ENCODE measurements around the gene SLC22A7.
"Not testable (repeated sequence)": the region's sequence is repeated elsewhere in the genome, so short reads cannot be mapped to it uniquely, and the experiment has no call there.

The SLC22A7 gene

GRCh38 chr6:43339168-43339567 lies 41.1 kb downstream of the SLC22A7 start:
- DNase-seq (ENCODE audit: low read depth in 2 of 2) = no peak

DNA sequence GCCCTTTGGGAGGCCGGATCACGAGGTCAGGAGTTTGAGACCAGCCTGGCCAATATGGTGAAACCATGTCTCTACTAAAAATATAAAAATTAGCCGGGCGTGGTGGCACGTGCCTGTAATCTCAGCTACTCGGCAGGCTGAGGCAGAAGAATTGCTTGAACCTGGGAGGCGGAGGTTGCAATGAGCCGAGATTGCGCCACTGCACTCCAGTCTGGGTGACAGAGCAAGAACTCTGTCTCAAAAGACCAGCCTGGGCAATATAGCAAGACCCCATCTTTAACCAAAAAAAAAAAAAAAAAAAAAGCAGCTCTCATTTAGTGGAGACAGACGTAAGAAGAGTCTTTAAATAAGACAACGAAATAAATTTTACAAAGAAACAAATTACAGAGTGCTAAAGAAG lies 48.2 kb downstream of the SLC22A7 start:
- not testable (repeated sequence) for DNase-seq (ENCODE audit: low read depth in 2 of 2)

GRCh38 chr6:43347021-43347420 lies 49.0 kb downstream of the SLC22A7 start:
- DNase-seq (ENCODE audit: low read depth in 2 of 2) = no peak

DNA sequence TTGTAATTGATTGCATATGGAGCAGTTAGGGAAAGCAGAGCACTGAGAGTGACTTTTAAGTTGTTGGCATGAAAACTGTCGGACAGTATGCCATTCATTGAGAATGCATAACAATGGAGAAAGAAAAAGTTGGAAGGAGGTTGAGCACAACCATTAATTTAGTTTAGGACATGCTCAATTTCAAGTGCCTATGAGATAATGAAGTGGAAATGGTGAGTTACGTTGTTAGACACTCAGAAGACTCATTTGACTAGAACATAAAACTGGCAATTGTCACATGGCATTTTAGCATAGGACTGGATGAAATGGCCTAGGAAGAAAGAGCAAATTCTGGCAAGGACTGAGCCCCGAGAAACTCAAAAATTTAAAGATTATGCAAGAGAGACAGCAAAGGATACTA lies 49.4 kb downstream of the SLC22A7 start:
- DNase-seq (ENCODE audit: low read depth in 2 of 2) = no peak

- not testable (repeated sequence) for DNase-seq (ENCODE audit: low read depth in 2 of 2)
Observed at GRCh38 chr6:43351951-43352350, 53.9 kb downstream of the SLC22A7 start.
